ENCODE measurements around the gene SETD2. TPM values are rescaled to one million over a fixed set of nuclear protein-coding genes. Genes with fewer than 3 reads are reported as not detected.
"Not testable (repeated sequence)": the region's sequence is repeated elsewhere in the genome, so short reads cannot be mapped to it uniquely, and the experiment has no call there.

SETD2 gene
- total RNA-seq, 1 experiment from 2014 or later: 28.8 TPM

DNA sequence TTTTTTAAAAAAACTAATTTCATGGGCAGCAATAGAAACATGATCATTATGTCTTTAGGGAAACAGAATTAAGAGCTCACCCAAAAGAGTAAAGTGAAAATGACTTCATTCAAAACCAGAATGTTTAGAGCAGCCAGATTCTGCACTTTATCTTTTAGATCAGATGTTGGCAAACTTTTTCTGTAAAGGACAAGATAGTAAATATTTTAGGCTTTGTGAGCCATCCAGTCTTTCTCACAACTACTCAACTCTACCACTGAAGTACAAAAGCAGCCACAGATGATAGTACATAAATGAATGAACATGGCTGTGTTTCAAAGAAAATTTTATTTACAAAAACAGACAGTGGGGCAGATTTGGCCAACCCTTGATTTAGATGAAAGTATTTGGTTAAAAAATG is 84.5 kb downstream of the SETD2 start:
- intact Hi-C loops (cut with micrococcal nuclease; ENCODE audit: unreplicated experiment): no loop called here
- BruUV-seq (replicated peaks): no TSS peak
- no peak for DNase-seq (ENCODE audit: low spot score)
- no peaks in the 10 kb centered on the region for H3K36me3 ChIP-seq (ENCODE audit: insufficient read depth, low read length, poor library complexity, severe bottlenecking)
- no peak overlapping the region for H3K27ac ChIP-seq (ENCODE audit: low read depth, low read length, poor library complexity, severe bottlenecking)
- no peak for TF ChIP-seq EZH2 (IDR thresholded peaks at IDR 0.05; ENCODE audit: borderline replicate concordance, low read depth, low read length, poor library complexity, severe bottlenecking)
- TF ChIP-seq, protein P1, sequence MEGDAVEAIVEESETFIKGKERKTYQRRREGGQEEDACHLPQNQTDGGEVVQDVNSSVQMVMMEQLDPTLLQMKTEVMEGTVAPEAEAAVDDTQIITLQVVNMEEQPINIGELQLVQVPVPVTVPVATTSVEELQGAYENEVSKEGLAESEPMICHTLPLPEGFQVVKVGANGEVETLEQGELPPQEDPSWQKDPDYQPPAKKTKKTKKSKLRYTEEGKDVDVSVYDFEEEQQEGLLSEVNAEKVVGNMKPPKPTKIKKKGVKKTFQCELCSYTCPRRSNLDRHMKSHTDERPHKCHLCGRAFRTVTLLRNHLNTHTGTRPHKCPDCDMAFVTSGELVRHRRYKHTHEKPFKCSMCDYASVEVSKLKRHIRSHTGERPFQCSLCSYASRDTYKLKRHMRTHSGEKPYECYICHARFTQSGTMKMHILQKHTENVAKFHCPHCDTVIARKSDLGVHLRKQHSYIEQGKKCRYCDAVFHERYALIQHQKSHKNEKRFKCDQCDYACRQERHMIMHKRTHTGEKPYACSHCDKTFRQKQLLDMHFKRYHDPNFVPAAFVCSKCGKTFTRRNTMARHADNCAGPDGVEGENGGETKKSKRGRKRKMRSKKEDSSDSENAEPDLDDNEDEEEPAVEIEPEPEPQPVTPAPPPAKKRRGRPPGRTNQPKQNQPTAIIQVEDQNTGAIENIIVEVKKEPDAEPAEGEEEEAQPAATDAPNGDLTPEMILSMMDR (conservative IDR thresholded peaks at IDR 0.05; ENCODE audit: low read depth, low read length): no peak
- ChIA-PET CTCF (no interaction called here), POLR2A (ENCODE audit: low non-redundant PET) (no interaction called here)
- H3K4me3 ChIP-seq (ENCODE audit: low read depth, low read length, poor library complexity, severe bottlenecking): no peak overlapping the region
- H3K9me3 ChIP-seq (ENCODE audit: low read depth, low read length, poor library complexity, severe bottlenecking): no peaks in the 10 kb centered on the region
- no peaks in the 10 kb centered on the region for H3K27me3 ChIP-seq (replicated peaks; ENCODE audit: insufficient read depth, low read depth, low read length, poor library complexity)
- H3K4me1 ChIP-seq (ENCODE audit: insufficient read depth, low read length, poor library complexity, severe bottlenecking): no peaks in the 10 kb centered on the region

DNA sequence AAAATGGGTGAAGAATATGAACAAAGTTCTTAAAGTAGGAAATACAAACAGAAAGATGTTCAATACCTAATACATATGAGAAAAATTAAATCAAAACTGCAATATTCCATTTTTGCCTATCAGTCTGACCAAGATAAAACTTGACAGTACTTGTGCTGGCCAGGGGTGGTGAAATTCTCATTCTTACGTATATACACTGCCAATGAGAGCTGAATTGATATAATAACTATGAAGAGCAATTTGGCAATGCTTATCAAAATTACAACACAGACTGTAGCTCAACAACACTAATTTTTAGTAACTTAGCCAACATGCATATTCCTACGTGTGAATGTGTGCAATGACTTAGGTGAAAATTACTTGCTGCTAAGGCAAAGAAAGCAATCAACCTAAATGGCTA is 90.2 kb downstream of the SETD2 start:
- DNase-seq (ENCODE audit: low spot score): no peak
- CTCF ChIA-PET: no interaction called here
- no TSS peak for BruUV-seq (replicated peaks)
- no peak overlapping the region for H3K27ac ChIP-seq (ENCODE audit: low read depth, low read length, poor library complexity, severe bottlenecking)
- no peaks in the 10 kb centered on the region for H3K36me3 ChIP-seq (ENCODE audit: insufficient read depth, low read length, poor library complexity, severe bottlenecking)
- H3K4me3 ChIP-seq (ENCODE audit: low read depth, low read length, poor library complexity, severe bottlenecking): no peak overlapping the region
- no peaks in the 10 kb centered on the region for H3K27me3 ChIP-seq (replicated peaks; ENCODE audit: insufficient read depth, low read depth, low read length, poor library complexity)
- intact Hi-C loops (cut with micrococcal nuclease; ENCODE audit: unreplicated experiment): no loop called here
- TF ChIP-seq, protein P1 (conservative IDR thresholded peaks at IDR 0.05; ENCODE audit: low read depth, low read length): no peak
- no peak for TF ChIP-seq EZH2 (IDR thresholded peaks at IDR 0.05; ENCODE audit: borderline replicate concordance, low read depth, low read length, poor library complexity, severe bottlenecking)
- POLR2A ChIA-PET (ENCODE audit: low non-redundant PET): no interaction called here
- H3K9me3 ChIP-seq (ENCODE audit: low read depth, low read length, poor library complexity, severe bottlenecking): no peaks in the 10 kb centered on the region
- no peaks in the 10 kb centered on the region for H3K4me1 ChIP-seq (ENCODE audit: insufficient read depth, low read length, poor library complexity, severe bottlenecking)

DNA sequence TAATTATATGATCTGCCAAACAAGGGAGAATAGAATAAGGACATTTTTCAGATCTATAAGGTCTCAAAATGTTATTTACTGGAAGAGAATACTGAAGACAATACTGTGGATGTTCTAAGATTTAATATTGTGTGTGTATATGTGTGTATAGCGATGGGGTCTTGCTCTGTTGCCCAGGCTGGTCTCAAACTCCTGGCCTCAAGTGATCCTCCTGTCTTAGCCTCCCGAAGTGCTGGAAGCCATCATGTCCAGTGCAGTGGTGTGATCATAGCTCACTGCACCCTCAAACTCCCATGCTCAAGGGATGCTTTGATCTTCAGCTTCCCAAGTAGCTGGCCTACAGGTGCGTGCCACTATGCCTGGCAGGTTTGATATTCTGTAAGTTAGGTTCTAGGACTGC is 93.1 kb downstream of the SETD2 start:
- TF ChIP-seq EZH2 (IDR thresholded peaks at IDR 0.05; ENCODE audit: borderline replicate concordance, low read depth, low read length, poor library complexity, severe bottlenecking): no peak
- TF ChIP-seq, protein P1 (conservative IDR thresholded peaks at IDR 0.05; ENCODE audit: low read depth, low read length): no peak
- CTCF ChIA-PET: no interaction called here

DNA sequence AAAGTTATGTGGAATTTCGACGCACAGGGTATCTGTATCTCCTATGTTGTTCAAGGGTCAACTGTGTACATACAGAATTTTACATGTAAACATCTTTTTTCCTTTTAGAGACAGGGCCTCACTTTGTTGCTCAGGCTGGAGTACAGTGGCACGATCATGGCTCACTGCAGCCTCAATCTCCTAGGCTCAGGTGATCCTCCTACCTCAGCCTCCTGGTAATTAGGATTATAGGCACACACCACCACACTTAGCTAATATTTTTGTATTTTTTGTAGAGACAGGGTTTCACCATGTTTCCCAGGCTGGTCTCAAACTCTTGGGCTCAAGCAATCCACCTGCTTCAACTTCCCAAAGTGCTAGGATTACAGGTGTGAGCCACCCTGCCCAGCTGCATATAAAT is 97.7 kb downstream of the SETD2 start:
- BruUV-seq (replicated peaks); CTCF ChIA-PET; H3K9me3 ChIP-seq (ENCODE audit: low read depth, low read length, poor library complexity, severe bottlenecking); H3K4me3 ChIP-seq (ENCODE audit: low read depth, low read length, poor library complexity, severe bottlenecking); H3K36me3 ChIP-seq (ENCODE audit: insufficient read depth, low read length, poor library complexity, severe bottlenecking); H3K4me1 ChIP-seq (ENCODE audit: insufficient read depth, low read length, poor library complexity, severe bottlenecking); intact Hi-C loops (cut with micrococcal nuclease; ENCODE audit: unreplicated experiment); POLR2A ChIA-PET (ENCODE audit: low non-redundant PET); DNase-seq (ENCODE audit: low spot score); H3K27ac ChIP-seq (ENCODE audit: low read depth, low read length, poor library complexity, severe bottlenecking); H3K27me3 ChIP-seq (replicated peaks; ENCODE audit: insufficient read depth, low read depth, low read length, poor library complexity): not testable (repeated sequence)

More for the DNA sequence above, 93.1 kb downstream of the SETD2 start:
- H3K4me3 ChIP-seq (ENCODE audit: low read depth, low read length, poor library complexity, severe bottlenecking): no peak overlapping the region
- no TSS peak for BruUV-seq (replicated peaks)
- DNase-seq (ENCODE audit: low spot score): no peak
- H3K27me3 ChIP-seq (replicated peaks; ENCODE audit: insufficient read depth, low read depth, low read length, poor library complexity): no peaks in the 10 kb centered on the region
- H3K9me3 ChIP-seq (ENCODE audit: low read depth, low read length, poor library complexity, severe bottlenecking): no peaks in the 10 kb centered on the region
- H3K4me1 ChIP-seq (ENCODE audit: insufficient read depth, low read length, poor library complexity, severe bottlenecking): no peaks in the 10 kb centered on the region
- intact Hi-C loops (cut with micrococcal nuclease; ENCODE audit: unreplicated experiment): no loop called here
- H3K36me3 ChIP-seq (ENCODE audit: insufficient read depth, low read length, poor library complexity, severe bottlenecking): no peaks in the 10 kb centered on the region
- H3K27ac ChIP-seq (ENCODE audit: low read depth, low read length, poor library complexity, severe bottlenecking): no peak overlapping the region
- POLR2A ChIA-PET (ENCODE audit: low non-redundant PET): no interaction called here

Data from A673 (cell line).